ENCODE results near the gene ABCF1. TPM values are rescaled to one million over a fixed set of nuclear protein-coding genes. Genes with fewer than 3 reads are reported as not detected.
A peak's percentile ranks its signal among the peaks of the same experiment; 100 is the strongest.

The ABCF1 gene
- total RNA-seq, 1 donor from 2014 or later = 24.4 TPM

- peak; percentile 93 for DNase-seq (ENCODE audit: low spot score)
- peak; percentile 78 for ATAC-seq
Measured at GRCh38 chr6:30556906-30557682, 14.1 kb upstream of the ABCF1 start, which contains the start of gene PRR3. Gene PRR3, plus strand, starts transcription at chr6:30557295. Its CDS starts 50 bp downstream, at chr6:30557345.

GRCh38 chr6:30557683-30557981 lies 13.6 kb upstream of the ABCF1 start:
- DNase-seq (ENCODE audit: low spot score) (no peak), ATAC-seq (no peak)

- DNase-seq (ENCODE audit: low spot score) (no peak), ATAC-seq (no peak)
Measured at GRCh38 chr6:30560930-30561329, 10.3 kb upstream of the ABCF1 start.

- DNase-seq (ENCODE audit: low spot score) = peak; percentile 58
- peak; percentile 77 for ATAC-seq
Measured at GRCh38 chr6:30562470-30563425, 8.5 kb upstream of the ABCF1 start.

- DNase-seq (ENCODE audit: low spot score) (no peak), ATAC-seq (no peak)
Measured at GRCh38 chr6:30564114-30564513, 7.1 kb upstream of the ABCF1 start.

- ATAC-seq = peak; percentile 72
- DNase-seq (ENCODE audit: low spot score) = peak; percentile 85
Measured at GRCh38 chr6:30565772-30566171, 5.5 kb upstream of the ABCF1 start.

GRCh38 chr6:30568245-30568644 lies 3.0 kb upstream of the ABCF1 start:
- no peak for DNase-seq (ENCODE audit: low spot score)
- ATAC-seq = no peak

- no peak for DNase-seq (ENCODE audit: low spot score)
- no peak for ATAC-seq
Measured at GRCh38 chr6:30570263-30570662, 979 bp upstream of the ABCF1 start.

GRCh38 chr6:30570740-30571074 lies 535 bp upstream of the ABCF1 start:
- peak; percentile 30 for ATAC-seq
- no peak for DNase-seq (ENCODE audit: low spot score)

GRCh38 chr6:30571762-30572082 lies 480 bp downstream of the ABCF1 start:
- ATAC-seq = no peak

GRCh38 chr6:30572148-30572547 lies 906 bp downstream of the ABCF1 start:
- no peak for ATAC-seq

More at GRCh38 chr6:30571762-30572082, 480 bp downstream of the ABCF1 start:
- DNase-seq (ENCODE audit: low spot score) = no peak

GRCh38 chr6:30573113-30573512 lies 1.9 kb downstream of the ABCF1 start:
- no peak for ATAC-seq
- DNase-seq (ENCODE audit: low spot score) = no peak

More at GRCh38 chr6:30572148-30572547, 906 bp downstream of the ABCF1 start:
- no peak for DNase-seq (ENCODE audit: low spot score)

GRCh38 chr6:30578051-30578450 lies 6.8 kb downstream of the ABCF1 start:
- DNase-seq (ENCODE audit: low spot score) (no peak), ATAC-seq (no peak)

- no peak for ATAC-seq
Measured at GRCh38 chr6:30583921-30584320, 12.7 kb downstream of the ABCF1 start.

GRCh38 chr6:30589754-30590358 lies 18.6 kb downstream of the ABCF1 start:
- DNase-seq (ENCODE audit: low spot score) (no peak), ATAC-seq (no peak)

More at GRCh38 chr6:30583921-30584320, 12.7 kb downstream of the ABCF1 start:
- DNase-seq (ENCODE audit: low spot score) = no peak

- ATAC-seq (no peak), DNase-seq (ENCODE audit: low spot score) (no peak)
Measured at GRCh38 chr6:30590509-30590908, 19.3 kb downstream of the ABCF1 start.

- no peak for ATAC-seq
- DNase-seq (ENCODE audit: low spot score) = no peak
Measured at GRCh38 chr6:30591008-30591407, 19.8 kb downstream of the ABCF1 start.

GRCh38 chr6:30592287-30592686 lies 21.0 kb downstream of the ABCF1 start:
- no peak for ATAC-seq
- DNase-seq (ENCODE audit: low spot score) = no peak

GRCh38 chr6:30597315-30598144 lies 26.3 kb downstream of the ABCF1 start:
- peak; percentile 80 for DNase-seq (ENCODE audit: low spot score)
- peak; percentile 85 for ATAC-seq

- ATAC-seq (peak; percentile 8), DNase-seq (ENCODE audit: low spot score) (no peak)
Measured at GRCh38 chr6:30598912-30599624, 27.8 kb downstream of the ABCF1 start.

Data from left lobe of liver (tissue), 2 donors.